GM21786 (cell line): ENCODE results near the gene WDHD1.
"Not testable (repeated sequence)": the region's sequence is repeated elsewhere in the genome, so short reads cannot be mapped to it uniquely, and the experiment has no call there.

Experiments
- ATAC-seq: cut with Tn5 transposase; IDR thresholded peaks from one replicate; pipeline ENCODE4 v1.9.1; 2021; ENCODE audit not compliant: unreplicated experiment

WDHD1 gene

GRCh38 chr14:54953609-54954008, 73.3 kb downstream of the WDHD1 start:
- not testable (repeated sequence) for ATAC-seq

- ATAC-seq = not testable (repeated sequence)
Measured at GRCh38 chr14:54952803-54953202, 74.1 kb downstream of the WDHD1 start.

- no peak for ATAC-seq
Measured at GRCh38 chr14:54947230-54947629, 79.7 kb downstream of the WDHD1 start.

- no peak for ATAC-seq
Measured at GRCh38 chr14:54946500-54946899, 80.4 kb downstream of the WDHD1 start.

GRCh38 chr14:54944737-54945391, 82.0 kb downstream of the WDHD1 start:
- no peak for ATAC-seq

- no peak for ATAC-seq
Measured at GRCh38 chr14:54942913-54943312, 84.0 kb downstream of the WDHD1 start.

- no peak for ATAC-seq
Measured at GRCh38 chr14:54936816-54937215, 90.1 kb downstream of the WDHD1 start.

- no peak for ATAC-seq
Measured at GRCh38 chr14:54935958-54936357, 90.9 kb downstream of the WDHD1 start.

GRCh38 chr14:54935100-54935499, 91.8 kb downstream of the WDHD1 start:
- no peak for ATAC-seq

GRCh38 chr14:54933006-54933405, 93.9 kb downstream of the WDHD1 start:
- ATAC-seq = no peak

- no peak for ATAC-seq
Measured at GRCh38 chr14:54931598-54932340, 95.1 kb downstream of the WDHD1 start.

GRCh38 chr14:54931101-54931500, 95.8 kb downstream of the WDHD1 start:
- ATAC-seq = no peak

GRCh38 chr14:54929556-54929955, 97.3 kb downstream of the WDHD1 start:
- ATAC-seq = no peak

GRCh38 chr14:54928216-54928615, 98.7 kb downstream of the WDHD1 start:
- ATAC-seq = no peak

- ATAC-seq = no peak
Measured at GRCh38 chr14:54927551-54927950, 99.3 kb downstream of the WDHD1 start.

- not testable (repeated sequence) for ATAC-seq
Measured at GRCh38 chr14:54926570-54926969, 100.3 kb downstream of the WDHD1 start.

GRCh38 chr14:54922598-54922997, 104.3 kb downstream of the WDHD1 start:
- no peak for ATAC-seq

- ATAC-seq = no peak
Measured at GRCh38 chr14:54920052-54920451, 106.8 kb downstream of the WDHD1 start.

GRCh38 chr14:54919330-54919729, 107.6 kb downstream of the WDHD1 start:
- ATAC-seq = no peak

- no peak for ATAC-seq
Measured at GRCh38 chr14:54918427-54918826, 108.5 kb downstream of the WDHD1 start.

GRCh38 chr14:54916101-54916500, 110.8 kb downstream of the WDHD1 start:
- ATAC-seq = no peak

GRCh38 chr14:54909817-54910558, 116.9 kb downstream of the WDHD1 start:
- ATAC-seq = no peak
